Measurements from ENCODE around the gene LSS. TPM values are rescaled to one million over a fixed set of nuclear protein-coding genes. Genes with fewer than 3 reads are reported as not detected.
A peak's percentile ranks its signal among the peaks of the same experiment; 100 is the strongest.

LSS gene
- total and polyA plus RNA-seq, 2 experiments from 2014 or later = 86.9 to 112 TPM

GRCh38 chr21:46160907-46161632, 67.5 kb downstream of the LSS start:
- Histone ChIP-seq H3K27me3 (no peaks in the 10 kb centered on the region), H3K36me3 (no peaks in the 10 kb centered on the region), H3K9me3 (ENCODE audit: low read depth) (no peaks in the 10 kb centered on the region), H3K27ac (no peak overlapping the region), H3K4me1 (ENCODE audit: low read depth) (peaks cover 1% of the 10 kb centered on the region), H3K4me3 (no peak overlapping the region)
- TF ChIP-seq CTCF (IDR thresholded peaks at IDR 0.05; ENCODE audit: low read depth, low read length) = no peak
- peak in 1 of 2 donors; percentile 43 for DNase-seq (ENCODE audit: low read depth in 1 of 2, low spot score in 1 of 2)

- Histone ChIP-seq H3K4me1 (ENCODE audit: low read depth) (peaks cover 6% of the 10 kb centered on the region), H3K9me3 (ENCODE audit: low read depth) (no peaks in the 10 kb centered on the region), H3K27me3 (no peaks in the 10 kb centered on the region), H3K36me3 (no peaks in the 10 kb centered on the region), H3K27ac (no peak overlapping the region), H3K4me3 (no peak overlapping the region)
- no peak for TF ChIP-seq CTCF (IDR thresholded peaks at IDR 0.05; ENCODE audit: low read depth, low read length)
- no peak for DNase-seq (ENCODE audit: low read depth in 1 of 2, low spot score in 1 of 2)
Observed at GRCh38 chr21:46160657-46160906, 68.0 kb downstream of the LSS start.

GRCh38 chr21:46159841-46160656, 68.5 kb downstream of the LSS start:
- TF ChIP-seq CTCF (IDR thresholded peaks at IDR 0.05; ENCODE audit: low read depth, low read length) = no peak
- Histone ChIP-seq H3K27me3 (no peaks in the 10 kb centered on the region), H3K36me3 (no peaks in the 10 kb centered on the region), H3K4me1 (ENCODE audit: low read depth) (peaks cover 11% of the 10 kb centered on the region), H3K4me3 (no peak overlapping the region), H3K9me3 (ENCODE audit: low read depth) (no peaks in the 10 kb centered on the region), H3K27ac (no peak overlapping the region)
- DNase-seq (ENCODE audit: low read depth in 1 of 2, low spot score in 1 of 2) = no peak

GRCh38 chr21:46159390-46159789, 69.2 kb downstream of the LSS start:
- Histone ChIP-seq H3K9me3 (ENCODE audit: low read depth) (no peaks in the 10 kb centered on the region), H3K36me3 (no peaks in the 10 kb centered on the region), H3K4me1 (ENCODE audit: low read depth) (peaks cover 15% of the 10 kb centered on the region), H3K27me3 (no peaks in the 10 kb centered on the region), H3K27ac (no peak overlapping the region), H3K4me3 (no peak overlapping the region)
- DNase-seq (ENCODE audit: low read depth in 1 of 2, low spot score in 1 of 2) = no peak
- no peak for TF ChIP-seq CTCF (IDR thresholded peaks at IDR 0.05; ENCODE audit: low read depth, low read length)

GRCh38 chr21:46158666-46159300, 69.8 kb downstream of the LSS start:
- H3K4me3 ChIP-seq = no peak overlapping the region
- H3K9me3 ChIP-seq (ENCODE audit: low read depth) = no peaks in the 10 kb centered on the region
- no peak overlapping the region for H3K27ac ChIP-seq
- no peak for DNase-seq (ENCODE audit: low read depth in 1 of 2, low spot score in 1 of 2)
- peaks cover 21% of the 10 kb centered on the region for H3K4me1 ChIP-seq (ENCODE audit: low read depth)
- TF ChIP-seq CTCF (IDR thresholded peaks at IDR 0.05; ENCODE audit: low read depth, low read length) = no peak
- H3K27me3 ChIP-seq = no peaks in the 10 kb centered on the region
- no peaks in the 10 kb centered on the region for H3K36me3 ChIP-seq

Measured in cardiac muscle cell (in vitro differentiated cells and primary cell).